GM19455 (cell line): ENCODE results near the gene PCDHGA8.
"Not testable (repeated sequence)": the region's sequence is repeated elsewhere in the genome, so short reads cannot be mapped to it uniquely, and the experiment has no call there.

Source experiments
- ATAC-seq: cut with Tn5 transposase; IDR thresholded peaks from one replicate; pipeline ENCODE4 v1.9.1; 2021; ENCODE audit not compliant: unreplicated experiment

Gene PCDHGA8

DNA sequence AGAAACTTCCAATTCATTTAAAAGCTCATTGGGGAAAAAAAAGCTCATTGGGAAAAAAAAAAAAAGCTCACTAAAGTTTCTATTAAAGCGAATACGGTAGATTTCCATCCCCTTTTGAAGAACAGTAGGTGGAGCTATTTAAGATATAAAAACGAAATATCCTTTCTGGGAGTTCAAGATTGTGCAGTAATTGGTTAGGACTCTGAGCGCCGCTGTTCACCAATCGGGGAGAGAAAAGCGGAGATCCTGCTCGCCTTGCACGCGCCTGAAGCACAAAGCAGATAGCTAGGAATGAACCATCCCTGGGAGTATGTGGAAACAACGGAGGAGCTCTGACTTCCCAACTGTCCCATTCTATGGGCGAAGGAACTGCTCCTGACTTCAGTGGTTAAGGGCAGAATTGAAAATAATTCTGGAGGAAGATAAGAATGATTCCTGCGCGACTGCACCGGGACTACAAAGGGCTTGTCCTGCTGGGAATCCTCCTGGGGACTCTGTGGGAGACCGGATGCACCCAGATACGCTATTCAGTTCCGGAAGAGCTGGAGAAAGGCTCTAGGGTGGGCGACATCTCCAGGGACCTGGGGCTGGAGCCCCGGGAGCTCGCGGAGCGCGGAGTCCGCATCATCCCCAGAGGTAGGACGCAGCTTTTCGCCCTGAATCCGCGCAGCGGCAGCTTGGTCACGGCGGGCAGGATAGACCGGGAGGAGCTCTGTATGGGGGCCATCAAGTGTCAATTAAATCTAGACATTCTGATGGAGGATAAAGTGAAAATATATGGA, 38.1 kb downstream of the PCDHGA8 start, which contains the start of gene PCDHGA12:
Gene PCDHGA12, plus strand, starts transcription at position 176 of the 782 bp plus-strand sequence. Its CDS starts 253 bp downstream, at position 429.
- ATAC-seq: peak; percentile 89

DNA sequence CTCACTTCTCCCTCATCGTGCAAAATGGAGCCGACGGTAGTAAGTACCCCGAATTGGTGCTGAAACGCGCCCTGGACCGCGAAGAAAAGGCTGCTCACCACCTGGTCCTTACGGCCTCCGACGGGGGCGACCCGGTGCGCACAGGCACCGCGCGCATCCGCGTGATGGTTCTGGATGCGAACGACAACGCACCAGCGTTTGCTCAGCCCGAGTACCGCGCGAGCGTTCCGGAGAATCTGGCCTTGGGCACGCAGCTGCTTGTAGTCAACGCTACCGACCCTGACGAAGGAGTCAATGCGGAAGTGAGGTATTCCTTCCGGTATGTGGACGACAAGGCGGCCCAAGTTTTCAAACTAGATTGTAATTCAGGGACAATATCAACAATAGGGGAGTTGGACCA, 38.9 kb downstream of the PCDHGA8 start:
- peak; percentile 54 for ATAC-seq

DNA sequence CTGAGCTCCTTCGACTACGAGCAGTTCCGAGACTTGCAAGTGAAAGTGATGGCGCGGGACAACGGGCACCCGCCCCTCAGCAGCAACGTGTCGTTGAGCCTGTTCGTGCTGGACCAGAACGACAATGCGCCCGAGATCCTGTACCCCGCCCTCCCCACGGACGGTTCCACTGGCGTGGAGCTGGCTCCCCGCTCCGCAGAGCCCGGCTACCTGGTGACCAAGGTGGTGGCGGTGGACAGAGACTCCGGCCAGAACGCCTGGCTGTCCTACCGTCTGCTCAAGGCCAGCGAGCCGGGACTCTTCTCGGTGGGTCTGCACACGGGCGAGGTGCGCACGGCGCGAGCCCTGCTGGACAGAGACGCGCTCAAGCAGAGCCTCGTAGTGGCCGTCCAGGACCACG, 39.9 kb downstream of the PCDHGA8 start:
- ATAC-seq: not testable (repeated sequence)

DNA sequence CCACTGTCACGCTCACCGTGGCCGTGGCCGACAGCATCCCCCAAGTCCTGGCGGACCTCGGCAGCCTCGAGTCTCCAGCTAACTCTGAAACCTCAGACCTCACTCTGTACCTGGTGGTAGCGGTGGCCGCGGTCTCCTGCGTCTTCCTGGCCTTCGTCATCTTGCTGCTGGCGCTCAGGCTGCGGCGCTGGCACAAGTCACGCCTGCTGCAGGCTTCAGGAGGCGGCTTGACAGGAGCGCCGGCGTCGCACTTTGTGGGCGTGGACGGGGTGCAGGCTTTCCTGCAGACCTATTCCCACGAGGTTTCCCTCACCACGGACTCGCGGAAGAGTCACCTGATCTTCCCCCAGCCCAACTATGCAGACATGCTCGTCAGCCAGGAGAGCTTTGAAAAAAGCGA, 40.3 kb downstream of the PCDHGA8 start:
- ATAC-seq: not testable (repeated sequence)

DNA sequence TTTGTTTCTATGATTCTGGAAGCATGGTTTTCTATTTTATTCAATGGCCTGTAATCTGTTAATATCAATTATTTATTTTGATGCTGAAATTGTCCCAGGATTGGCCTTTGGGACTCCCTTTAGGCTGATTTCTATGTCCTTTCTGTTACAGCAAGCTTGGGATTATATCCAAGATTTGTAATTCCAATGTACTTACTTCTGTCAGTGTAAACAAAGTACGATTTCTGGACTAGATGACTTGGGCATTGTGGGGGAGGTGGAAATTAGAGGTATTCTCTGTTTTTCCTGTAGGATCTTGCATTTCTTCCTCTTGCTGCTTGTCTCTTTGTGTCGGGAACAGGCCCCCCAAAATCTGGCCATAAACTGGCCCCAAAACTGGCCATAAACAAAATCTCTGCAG, 41.6 kb downstream of the PCDHGA8 start:
- ATAC-seq: no peak

DNA sequence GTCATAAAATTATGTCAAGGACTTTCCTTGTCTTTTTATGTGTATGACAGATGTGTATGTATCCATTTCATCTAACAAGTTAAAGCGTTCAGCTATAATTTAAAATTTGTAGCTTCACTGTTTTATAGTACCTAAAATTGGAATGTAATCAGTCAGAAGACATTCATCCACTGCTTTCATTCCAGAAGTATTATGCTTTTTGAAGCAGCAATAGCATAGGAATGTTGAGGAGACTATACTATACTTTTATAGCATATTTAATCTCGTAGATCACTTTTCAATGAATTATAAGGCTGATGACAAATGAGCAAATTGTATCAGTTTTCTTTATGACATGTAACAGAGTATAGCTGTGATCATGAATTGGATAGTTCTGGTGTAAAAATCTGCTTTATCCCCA, 44.8 kb downstream of the PCDHGA8 start:
- ATAC-seq: no peak

DNA sequence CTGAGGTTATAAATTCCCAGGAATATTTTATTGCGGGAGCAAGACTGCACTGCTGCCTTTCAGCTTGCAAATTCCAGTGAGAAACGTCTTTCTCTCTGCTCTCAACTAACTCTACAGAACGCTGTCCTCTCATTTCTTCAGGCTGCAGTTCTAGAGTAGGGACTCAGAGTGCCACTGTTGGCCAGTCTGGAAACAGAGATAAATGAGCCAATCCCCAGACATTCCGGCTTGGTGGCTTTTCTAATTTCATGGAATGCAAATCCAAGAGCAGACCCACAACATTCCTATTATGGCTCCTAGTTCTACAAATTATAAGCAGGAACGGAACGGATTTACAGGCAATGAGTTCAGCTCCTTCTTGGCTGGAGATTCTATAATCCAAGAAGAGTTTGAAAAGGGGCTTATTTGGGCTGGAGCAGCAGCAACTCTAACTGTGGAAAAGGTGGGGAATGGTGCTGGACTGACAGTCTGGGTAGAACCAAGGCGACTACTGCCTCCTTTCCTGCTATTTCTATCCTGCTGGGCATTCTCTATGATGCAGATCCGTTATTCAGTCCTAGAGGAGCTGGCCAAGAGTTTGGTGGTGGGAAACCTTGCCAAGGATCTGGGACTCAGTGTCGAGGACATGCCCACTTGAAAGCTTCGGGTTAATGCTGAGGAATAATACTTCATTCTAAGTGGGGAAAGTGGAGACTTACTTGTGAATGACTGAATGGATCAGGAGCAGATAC, 47.1 kb downstream of the PCDHGA8 start:
- no peak for ATAC-seq

DNA sequence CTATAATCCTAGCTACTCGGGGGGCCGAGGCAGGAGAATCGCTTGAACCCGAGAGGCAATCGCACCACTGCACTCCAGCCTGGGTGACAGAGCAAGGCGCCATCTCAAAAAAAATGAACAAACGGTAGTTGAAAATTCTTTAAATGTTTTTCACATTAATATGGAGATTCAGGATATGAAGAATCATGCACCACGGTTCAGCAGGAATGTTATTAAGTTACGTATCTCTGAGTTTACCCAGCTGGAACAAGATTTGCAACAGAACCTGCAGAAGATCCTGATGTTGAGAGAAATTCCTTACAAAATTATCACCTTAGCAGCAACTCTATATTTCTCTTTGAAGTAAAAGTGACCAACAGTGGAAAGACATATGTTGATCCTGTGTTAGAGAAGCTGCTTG, 47.9 kb downstream of the PCDHGA8 start:
- ATAC-seq: no peak

DNA sequence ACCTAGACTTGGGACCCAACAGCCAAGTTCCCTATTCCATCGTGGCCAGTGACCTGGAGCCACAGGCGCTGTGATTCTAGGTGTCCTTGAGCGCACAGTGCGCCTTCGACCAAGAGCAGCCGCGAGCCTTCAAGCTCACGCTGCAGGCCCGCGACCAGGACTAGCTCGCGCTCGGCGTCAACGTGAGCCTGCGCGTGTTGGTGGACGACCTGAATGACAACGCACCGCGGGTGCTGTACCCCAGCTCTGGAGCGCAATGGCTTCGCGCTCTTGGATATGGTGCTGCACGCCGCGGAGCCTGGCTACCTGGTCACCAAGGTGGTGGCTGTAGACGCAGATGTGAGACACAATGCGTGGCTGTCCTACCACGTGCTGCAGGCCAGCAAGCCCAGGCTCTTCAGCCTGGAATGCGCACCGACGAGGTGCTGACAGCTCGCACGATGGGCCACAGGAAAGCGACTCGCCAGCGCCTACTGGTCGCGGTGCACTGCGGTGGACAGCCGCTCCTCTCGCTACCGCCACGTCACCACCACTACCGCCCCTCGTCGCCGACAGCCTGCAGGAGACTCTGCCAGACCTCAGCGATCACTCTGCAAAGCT, 49.2 kb downstream of the PCDHGA8 start:
- ATAC-seq: no peak
